ENCODE data around the gene WDR5. TPM values are rescaled to one million over a fixed set of nuclear protein-coding genes. Genes with fewer than 3 reads are reported as not detected.
A peak's percentile ranks its signal among the peaks of the same experiment; 100 is the strongest.

The WDR5 gene
- total and polyA plus RNA-seq, 7 experiments from 2014 or later = 13.8 to 42.3 (median 20.2) TPM

DNA sequence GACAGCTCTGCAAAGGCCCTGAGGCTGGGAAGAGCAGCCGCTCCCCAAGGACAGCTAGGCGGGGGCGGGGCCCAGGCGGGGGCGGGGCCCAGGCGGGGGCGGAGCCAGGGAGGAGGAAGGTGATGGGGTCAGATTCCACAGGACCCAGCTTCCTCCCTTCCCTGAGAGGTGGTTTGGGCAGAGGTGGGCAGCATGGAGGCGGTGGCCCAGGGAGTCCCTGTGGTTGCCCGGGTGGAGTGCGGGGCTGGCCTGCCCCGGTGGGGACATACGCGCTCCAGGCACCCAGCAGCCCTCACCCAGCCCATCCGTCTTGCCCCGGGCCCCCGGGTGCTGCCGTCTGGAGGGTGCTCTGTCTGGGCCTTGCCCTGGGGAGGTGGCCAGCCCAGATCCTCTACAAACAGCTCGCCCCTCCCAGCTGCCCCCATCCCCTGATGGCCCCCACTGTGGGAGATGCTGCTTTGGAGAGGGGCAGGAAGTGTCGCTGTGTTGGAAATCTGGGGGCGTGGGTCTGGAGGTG, 39.5 kb downstream of the WDR5 start:
- intact Hi-C loops (cut with micrococcal nuclease) = no loop called here

DNA sequence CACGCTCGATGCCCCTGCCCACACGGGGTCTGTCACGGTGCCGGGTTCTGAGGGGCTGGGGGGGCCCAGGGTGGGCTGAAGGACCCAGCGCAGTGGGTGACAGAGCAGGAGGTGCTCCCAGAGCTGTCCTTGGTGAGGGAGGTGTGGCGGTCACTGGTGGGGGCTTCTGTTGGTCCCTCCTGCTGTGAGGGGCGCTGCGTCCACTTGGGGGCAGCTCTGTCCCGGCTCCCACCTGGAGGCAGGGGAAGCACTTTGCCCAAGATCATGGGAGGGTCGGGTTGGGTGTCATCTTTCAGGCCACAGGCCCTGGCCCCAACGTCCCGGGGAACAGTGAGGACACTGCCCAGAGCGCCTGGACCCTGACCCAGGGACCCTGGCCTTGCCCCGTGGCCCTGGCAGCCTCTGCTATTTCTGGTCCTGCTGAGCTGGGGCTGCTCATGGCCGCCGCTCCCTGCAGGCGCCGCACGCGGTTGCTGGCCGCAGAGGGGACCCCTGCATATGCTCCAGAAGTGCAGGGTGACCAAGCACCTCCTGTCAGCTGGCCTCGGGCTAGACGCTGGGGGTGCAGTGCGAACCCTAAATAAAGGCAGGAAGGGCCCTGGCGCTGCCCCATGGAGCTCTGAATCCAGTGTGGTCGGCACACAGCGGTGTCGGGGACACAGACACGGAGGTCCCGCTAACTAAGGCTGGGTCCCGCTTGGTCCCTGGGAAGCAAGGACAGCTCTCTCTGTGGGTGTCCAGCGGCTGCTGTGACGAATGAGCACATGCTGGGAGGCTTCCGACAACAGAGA, 40.1 kb downstream of the WDR5 start:
- ChIA-PET CTCF (interaction anchor here (0.9 to 1.2 kb wide), 2 partner anchors 266 to 267 kb away, joined by 3 read pairs; no protein-coding TSS in a partner anchor), POLR2A (no interaction called here)
- H3K27ac Mint-ChIP-seq = no peak overlapping the region
- Histone ChIP-seq H3K4me3 (ENCODE audit: low read length) (no peak overlapping the region), H3K9me3 (ENCODE audit: control insufficient read depth in 2 of 3, low read length in 3 of 3) (no peaks in the 10 kb centered on the region), H3K36me3 (ENCODE audit: control insufficient read depth in 2 of 3, insufficient read depth in 3 of 3, low read length in 3 of 3) (no peaks in the 10 kb centered on the region), H3K4me1 (ENCODE audit: control insufficient read depth in 2 of 2, insufficient read depth in 2 of 2, low read length in 2 of 2) (no peaks in the 10 kb centered on the region), H3K27me3 (ENCODE audit: control insufficient read depth in 2 of 2, insufficient read depth in 2 of 2, low read length in 2 of 2) (no peaks in the 10 kb centered on the region), H3K27ac (ENCODE audit: low read depth, low read length) (no peak overlapping the region)
- H3K4me1 Mint-ChIP-seq = peaks cover 0 to 10% (median 0%) of the 10 kb centered on the region in 7 donors
- intact Hi-C loops (cut with micrococcal nuclease) = no loop called here
- no peak overlapping the region for H3K4me3 Mint-ChIP-seq
- H3K9me3 Mint-ChIP-seq = no peaks in the 10 kb centered on the region
- no peaks in the 10 kb centered on the region for H3K36me3 Mint-ChIP-seq
- no peak for ATAC-seq
- H3K27me3 Mint-ChIP-seq = peaks cover 0 to 13% (median 0%) of the 10 kb centered on the region in 5 donors
- DNase-seq = no peak

More for the DNA sequence above, 39.5 kb downstream of the WDR5 start:
- Histone ChIP-seq H3K27me3 (ENCODE audit: control insufficient read depth in 2 of 2, insufficient read depth in 2 of 2, low read length in 2 of 2) (no peaks in the 10 kb centered on the region), H3K36me3 (ENCODE audit: control insufficient read depth in 2 of 3, insufficient read depth in 3 of 3, low read length in 3 of 3) (no peaks in the 10 kb centered on the region), H3K9me3 (ENCODE audit: control insufficient read depth in 2 of 3, low read length in 3 of 3) (no peaks in the 10 kb centered on the region), H3K4me3 (ENCODE audit: low read length) (no peak overlapping the region), H3K27ac (ENCODE audit: low read depth, low read length) (no peak overlapping the region), H3K4me1 (ENCODE audit: control insufficient read depth in 2 of 2, insufficient read depth in 2 of 2, low read length in 2 of 2) (no peaks in the 10 kb centered on the region)
- DNase-seq (no peak), ATAC-seq (no peak)
- Mint-ChIP-seq H3K9me3 (no peaks in the 10 kb centered on the region), H3K4me1 (peaks cover 0 to 10% (median 0%) of the 10 kb centered on the region in 7 donors), H3K27ac (no peak overlapping the region), H3K27me3 (peaks cover 0 to 13% (median 0%) of the 10 kb centered on the region in 5 donors), H3K4me3 (no peak overlapping the region), H3K36me3 (no peaks in the 10 kb centered on the region)
- ChIA-PET POLR2A (interaction anchor here (0.6 kb wide), 1 partner anchor 21 kb away, joined by 3 read pairs; no protein-coding TSS in a partner anchor), CTCF (interaction anchor here (1.2 kb wide), 1 partner anchor 268 kb away, joined by 3 read pairs; no protein-coding TSS in a partner anchor)

- no peak for ATAC-seq
- Mint-ChIP-seq H3K4me3 (no peak overlapping the region), H3K27ac (no peak overlapping the region), H3K9me3 (no peaks in the 10 kb centered on the region), H3K27me3 (peaks cover 0 to 13% (median 0%) of the 10 kb centered on the region in 5 donors), H3K4me1 (peaks cover 0 to 11% (median 2%) of the 10 kb centered on the region in 7 donors), H3K36me3 (no peaks in the 10 kb centered on the region)
- Histone ChIP-seq H3K27me3 (ENCODE audit: control insufficient read depth in 2 of 2, insufficient read depth in 2 of 2, low read length in 2 of 2) (no peaks in the 10 kb centered on the region), H3K27ac (ENCODE audit: low read depth, low read length) (no peak overlapping the region), H3K4me3 (ENCODE audit: low read length) (no peak overlapping the region), H3K4me1 (ENCODE audit: control insufficient read depth in 2 of 2, insufficient read depth in 2 of 2, low read length in 2 of 2) (peaks cover 0 to 5% of the 10 kb centered on the region in 2 donors), H3K9me3 (ENCODE audit: control insufficient read depth in 2 of 3, low read length in 3 of 3) (no peaks in the 10 kb centered on the region), H3K36me3 (ENCODE audit: control insufficient read depth in 2 of 3, insufficient read depth in 3 of 3, low read length in 3 of 3) (no peaks in the 10 kb centered on the region)
- DNase-seq = no peak
- intact Hi-C loops (cut with micrococcal nuclease) = no loop called here
- ChIA-PET CTCF (interaction anchor here (0.9 kb wide), 1 partner anchor 266 kb away, joined by 3 read pairs; no protein-coding TSS in a partner anchor), POLR2A (no interaction called here)
Observed at GRCh38 chr9:134176599-134176968, 40.7 kb downstream of the WDR5 start.

DNA sequence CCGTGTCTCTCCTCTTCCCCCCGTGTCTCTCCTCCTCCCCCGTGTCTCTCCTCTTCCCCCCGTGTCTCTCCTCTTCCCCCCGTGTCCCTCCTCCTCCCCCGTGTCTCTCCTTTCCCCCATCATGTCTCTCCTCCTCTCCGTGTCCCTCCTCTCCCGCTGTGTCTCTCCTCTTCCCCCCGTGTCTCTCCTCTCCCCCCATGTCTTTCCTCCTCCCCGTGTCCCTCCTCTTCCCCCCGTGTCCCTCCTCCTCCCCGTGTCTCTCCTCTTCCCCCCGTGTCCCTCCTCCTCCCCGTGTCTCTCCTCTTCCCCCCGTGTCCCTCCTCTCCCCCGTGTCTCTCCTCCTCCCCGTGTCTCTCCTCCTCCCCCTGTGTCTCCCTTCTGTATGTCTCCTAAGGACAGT, 41.3 kb downstream of the WDR5 start:
- no peak overlapping the region for H3K4me3 Mint-ChIP-seq
- H3K27me3 Mint-ChIP-seq = peaks cover 0 to 13% (median 0%) of the 10 kb centered on the region in 5 donors
- no peak for DNase-seq
- POLR2A ChIA-PET = no interaction called here
- no peaks in the 10 kb centered on the region for H3K9me3 ChIP-seq (ENCODE audit: control insufficient read depth in 2 of 3, low read length in 3 of 3)
- H3K4me3 ChIP-seq (ENCODE audit: low read length) = no peak overlapping the region
- H3K27me3 ChIP-seq (ENCODE audit: control insufficient read depth in 2 of 2, insufficient read depth in 2 of 2, low read length in 2 of 2) = no peaks in the 10 kb centered on the region
- H3K9me3 Mint-ChIP-seq = no peaks in the 10 kb centered on the region
- H3K36me3 Mint-ChIP-seq = no peaks in the 10 kb centered on the region
- H3K27ac ChIP-seq (ENCODE audit: low read depth, low read length) = no peak overlapping the region
- H3K4me1 Mint-ChIP-seq = peaks cover 0 to 17% (median 8%) of the 10 kb centered on the region in 7 donors
- intact Hi-C loops (cut with micrococcal nuclease) = no loop called here
- peaks cover 0 to 11% of the 10 kb centered on the region in 2 donors for H3K4me1 ChIP-seq (ENCODE audit: control insufficient read depth in 2 of 2, insufficient read depth in 2 of 2, low read length in 2 of 2)
- H3K36me3 ChIP-seq (ENCODE audit: control insufficient read depth in 2 of 3, insufficient read depth in 3 of 3, low read length in 3 of 3) = no peaks in the 10 kb centered on the region
- no peak for ATAC-seq
- no peak overlapping the region for H3K27ac Mint-ChIP-seq
- CTCF ChIA-PET = interaction anchor here (0.9 kb wide), 1 partner anchor 265 kb away, joined by 3 read pairs; no protein-coding TSS in a partner anchor

GRCh38 chr9:134177624-134178393, 41.9 kb downstream of the WDR5 start:
- Histone ChIP-seq H3K9me3 (ENCODE audit: control insufficient read depth in 2 of 3, low read length in 3 of 3) (no peaks in the 10 kb centered on the region), H3K27ac (ENCODE audit: low read depth, low read length) (no peak overlapping the region), H3K36me3 (ENCODE audit: control insufficient read depth in 2 of 3, insufficient read depth in 3 of 3, low read length in 3 of 3) (no peaks in the 10 kb centered on the region), H3K4me1 (ENCODE audit: control insufficient read depth in 2 of 2, insufficient read depth in 2 of 2, low read length in 2 of 2) (peaks cover 0 to 18% of the 10 kb centered on the region in 2 donors), H3K27me3 (ENCODE audit: control insufficient read depth in 2 of 2, insufficient read depth in 2 of 2, low read length in 2 of 2) (no peaks in the 10 kb centered on the region), H3K4me3 (ENCODE audit: low read length) (no peak overlapping the region)
- Mint-ChIP-seq H3K27me3 (peaks cover 0 to 13% (median 0%) of the 10 kb centered on the region in 5 donors), H3K9me3 (peaks cover 0 to 6% (median 0%) of the 10 kb centered on the region in 11 donors), H3K4me3 (no peak overlapping the region), H3K27ac (peak overlapping the region in 1 of 9 donors; percentile 38), H3K4me1 (peaks cover 5 to 22% (median 14%) of the 10 kb centered on the region in 7 donors), H3K36me3 (peaks cover 0 to 1% (median 0%) of the 10 kb centered on the region in 5 donors)
- ChIA-PET CTCF (no interaction called here), POLR2A (no interaction called here)
- no peak for ATAC-seq
- intact Hi-C loops (cut with micrococcal nuclease) = no loop called here
- no peak for DNase-seq

DNA sequence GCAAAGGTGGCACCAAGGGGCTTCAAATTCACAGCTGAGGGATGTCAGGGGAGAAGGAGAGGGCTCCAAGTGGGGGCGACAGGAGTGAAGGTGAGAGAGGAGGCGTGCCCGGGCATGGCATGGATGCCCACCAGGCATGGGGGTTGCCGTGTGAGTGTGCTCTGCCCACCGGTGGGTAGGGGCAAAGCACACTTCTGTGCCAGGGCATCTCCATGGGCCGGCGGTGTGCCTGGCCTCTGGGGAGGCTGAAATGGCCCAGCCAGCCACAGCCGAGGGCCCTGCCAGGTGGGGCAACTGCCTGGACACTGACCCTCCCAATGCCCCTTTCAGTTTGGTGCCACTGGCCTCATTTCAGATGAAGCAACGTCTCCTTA, 42.5 kb downstream of the WDR5 start:
- Histone ChIP-seq H3K4me1 (ENCODE audit: control insufficient read depth in 2 of 2, insufficient read depth in 2 of 2, low read length in 2 of 2) (peaks cover 0 to 20% of the 10 kb centered on the region in 2 donors), H3K27me3 (ENCODE audit: control insufficient read depth in 2 of 2, insufficient read depth in 2 of 2, low read length in 2 of 2) (no peaks in the 10 kb centered on the region), H3K36me3 (ENCODE audit: control insufficient read depth in 2 of 3, insufficient read depth in 3 of 3, low read length in 3 of 3) (no peaks in the 10 kb centered on the region), H3K9me3 (ENCODE audit: control insufficient read depth in 2 of 3, low read length in 3 of 3) (no peaks in the 10 kb centered on the region), H3K27ac (ENCODE audit: low read depth, low read length) (no peak overlapping the region), H3K4me3 (ENCODE audit: low read length) (no peak overlapping the region)
- H3K9me3 Mint-ChIP-seq = peaks cover 0 to 7% (median 0%) of the 10 kb centered on the region in 11 donors
- intact Hi-C loops (cut with micrococcal nuclease) = no loop called here
- no peak overlapping the region for H3K4me3 Mint-ChIP-seq
- peaks cover 0 to 1% (median 0%) of the 10 kb centered on the region in 5 donors for H3K36me3 Mint-ChIP-seq
- H3K27ac Mint-ChIP-seq = peak overlapping the region in 1 of 9 donors; percentile 38
- H3K27me3 Mint-ChIP-seq = peaks cover 0 to 13% (median 0%) of the 10 kb centered on the region in 5 donors
- peaks cover 7 to 23% (median 16%) of the 10 kb centered on the region in 7 donors for H3K4me1 Mint-ChIP-seq
- CTCF ChIA-PET = no interaction called here
- POLR2A ChIA-PET = no interaction called here
- ATAC-seq (no peak), DNase-seq (no peak)

Data from naive thymus-derived CD4-positive, alpha-beta T cell (primary cell).